Tibial nerve (tissue), 4 donors: ENCODE measurements around the gene OPCML.

ENCODE experiments used
- EP300 ChIP-seq, 2 donors: sonication (generic); formaldehyde crosslinking; IDR thresholded peaks; one replicate each; pipeline ENCODE4 v1.6.1; 2017; ENCODE audit warnings: antibody characterized with exemption in 2 of 2, mild to moderate bottlenecking in 1 of 2
- POLR2A ChIP-seq, 2 donors: fragments of 450-650 bp; IDR thresholded peaks; one replicate each; pipeline ENCODE4 v1.6.1; 2017; ENCODE audit warnings: antibody characterized with exemption in 2 of 2, mild to moderate bottlenecking in 2 of 2, moderate library complexity in 2 of 2
- TF ChIP-seq, protein P1 (sequence below), 5 experiments: fragments of 200-600 bp in 3 of 5; fragments of 450-650 bp in 2 of 5; sonication (generic) in 3 of 5; IDR thresholded peaks; one replicate each; pipeline ENCODE4 v1.5.1; 2016 to 2019; ENCODE audit warnings: antibody characterized with exemption in 5 of 5, mild to moderate bottlenecking in 3 of 5, moderate library complexity in 2 of 5

GRCh38 chr11:133504906-133505305 is 27.4 kb downstream of the OPCML start:
- TF ChIP-seq, protein P1, sequence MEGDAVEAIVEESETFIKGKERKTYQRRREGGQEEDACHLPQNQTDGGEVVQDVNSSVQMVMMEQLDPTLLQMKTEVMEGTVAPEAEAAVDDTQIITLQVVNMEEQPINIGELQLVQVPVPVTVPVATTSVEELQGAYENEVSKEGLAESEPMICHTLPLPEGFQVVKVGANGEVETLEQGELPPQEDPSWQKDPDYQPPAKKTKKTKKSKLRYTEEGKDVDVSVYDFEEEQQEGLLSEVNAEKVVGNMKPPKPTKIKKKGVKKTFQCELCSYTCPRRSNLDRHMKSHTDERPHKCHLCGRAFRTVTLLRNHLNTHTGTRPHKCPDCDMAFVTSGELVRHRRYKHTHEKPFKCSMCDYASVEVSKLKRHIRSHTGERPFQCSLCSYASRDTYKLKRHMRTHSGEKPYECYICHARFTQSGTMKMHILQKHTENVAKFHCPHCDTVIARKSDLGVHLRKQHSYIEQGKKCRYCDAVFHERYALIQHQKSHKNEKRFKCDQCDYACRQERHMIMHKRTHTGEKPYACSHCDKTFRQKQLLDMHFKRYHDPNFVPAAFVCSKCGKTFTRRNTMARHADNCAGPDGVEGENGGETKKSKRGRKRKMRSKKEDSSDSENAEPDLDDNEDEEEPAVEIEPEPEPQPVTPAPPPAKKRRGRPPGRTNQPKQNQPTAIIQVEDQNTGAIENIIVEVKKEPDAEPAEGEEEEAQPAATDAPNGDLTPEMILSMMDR (IDR thresholded peaks at IDR 0.05), result no peak
- TF ChIP-seq POLR2A (IDR thresholded peaks at IDR 0.05) (no peak), EP300 (IDR thresholded peaks at IDR 0.05) (no peak)
